Epithelial cell of esophagus (primary cell): ENCODE results near the gene GALNTL6.
"Not testable (repeated sequence)": the region's sequence is repeated elsewhere in the genome, so short reads cannot be mapped to it uniquely, and the experiment has no call there.

Experiments used
- DNase-seq: peaks from one replicate; pipeline ENCODE4 v3.0.0; 2010; ENCODE audit warnings: low read depth
- H3K4me3 ChIP-seq: 2 replicates; pipeline ENCODE4 v1.5.1; 2011; ENCODE audit warnings: mild to moderate bottlenecking, low read length, control low read depth
- CTCF ChIP-seq: IDR thresholded peaks from 2 replicates; pipeline ENCODE4 v1.5.1; 2011; ENCODE audit warnings: low read depth, mild to moderate bottlenecking, low read length, control low read depth, inconsistent platforms; ENCODE audit not compliant: insufficient read depth; ENCODE audit errors: missing control alignments

GALNTL6 gene

DNA sequence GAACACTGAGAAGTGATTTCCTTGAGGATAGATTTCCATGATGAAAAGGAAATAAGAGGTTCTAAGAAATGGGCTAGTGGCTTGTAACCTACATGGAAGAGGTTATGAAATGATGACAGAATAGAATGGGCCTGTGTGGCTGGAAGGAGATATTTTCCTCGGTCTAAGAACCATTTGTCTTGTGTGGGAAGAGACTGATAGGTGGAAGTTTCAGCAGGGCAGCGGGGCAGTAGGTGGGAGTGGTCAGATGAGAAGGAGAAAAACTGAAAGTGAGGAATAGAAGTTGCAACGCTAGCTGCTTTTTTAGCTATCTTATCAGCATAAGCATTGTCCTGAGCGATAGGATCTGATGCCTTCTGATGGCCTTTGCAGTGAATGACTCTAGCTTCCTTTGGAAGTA is 1144.0 kb downstream of the GALNTL6 start:
- no peak for TF ChIP-seq CTCF
- no peak overlapping the region for H3K4me3 ChIP-seq
- no peak for DNase-seq

GRCh38 chr4:172962564-172963353 is 1149.6 kb downstream of the GALNTL6 start:
- no peak for TF ChIP-seq CTCF
- peak; percentile 43 for DNase-seq
- H3K4me3 ChIP-seq, result no peak overlapping the region

- no peak for DNase-seq
- no peak overlapping the region for H3K4me3 ChIP-seq
- no peak for TF ChIP-seq CTCF
These were observed 1150.5 kb downstream of the GALNTL6 start for GRCh38 chr4:172963498-172964294.

DNA sequence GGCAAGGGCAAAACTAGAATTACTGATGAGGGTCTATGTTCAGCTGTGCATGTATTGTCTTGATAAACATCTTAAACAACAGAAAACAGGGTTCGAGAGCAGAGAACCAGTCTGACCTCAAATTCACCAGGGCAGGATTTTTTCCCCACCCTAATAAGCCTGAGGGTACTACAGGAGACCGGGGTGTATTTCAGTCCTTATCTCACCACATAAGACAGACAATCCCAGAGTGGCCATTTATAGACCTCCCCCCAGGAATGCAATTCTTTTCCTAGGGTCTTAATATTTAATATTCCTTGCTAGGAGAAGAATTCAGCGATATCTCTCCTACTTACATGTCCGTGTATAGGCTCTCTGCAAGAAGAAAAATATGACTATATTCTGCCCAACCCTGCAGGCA is 1157.0 kb downstream of the GALNTL6 start:
- DNase-seq, result not testable (repeated sequence)

DNA sequence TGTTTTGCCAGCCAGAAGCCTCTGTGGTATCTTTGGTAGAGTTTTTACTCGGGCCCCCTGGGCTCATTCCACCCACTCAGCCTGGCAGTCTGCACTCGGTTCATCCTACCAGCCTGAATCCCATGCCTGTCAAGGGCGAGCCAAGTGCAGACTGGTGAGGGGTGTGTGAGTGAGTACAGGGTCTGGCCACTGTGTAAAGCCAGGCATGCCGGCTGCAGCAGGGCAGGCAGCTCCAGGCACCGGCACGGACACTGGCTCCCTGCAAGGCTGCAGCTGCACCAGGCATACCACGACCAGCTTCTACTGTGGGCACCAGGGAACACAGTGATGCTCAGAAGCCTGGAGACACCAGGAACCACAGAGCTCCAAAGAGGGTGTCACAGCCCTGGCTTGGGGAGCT is 1161.4 kb downstream of the GALNTL6 start:
- no peak for TF ChIP-seq CTCF
- no peak for DNase-seq
- H3K4me3 ChIP-seq, result no peak overlapping the region

More for the DNA sequence above, 1157.0 kb downstream of the GALNTL6 start:
- H3K4me3 ChIP-seq, result not testable (repeated sequence)

GRCh38 chr4:172975651-172976229 is 1162.5 kb downstream of the GALNTL6 start:
- TF ChIP-seq CTCF, result no peak
- DNase-seq, result no peak
- no peak overlapping the region for H3K4me3 ChIP-seq

GRCh38 chr4:172977491-172978041 is 1164.4 kb downstream of the GALNTL6 start:
- not testable (repeated sequence) for H3K4me3 ChIP-seq
- peak; percentile 32 for DNase-seq
